ENCODE data around the gene BLM.
A peak's percentile ranks its signal among the peaks of the same experiment; 100 is the strongest.
"Not testable (repeated sequence)": the region's sequence is repeated elsewhere in the genome, so short reads cannot be mapped to it uniquely, and the experiment has no call there.

BLM gene

GRCh38 chr15:90820481-90820880 is 103.3 kb downstream of the BLM start:
- no peak for DNase-seq (ENCODE audit: low read depth)

DNA sequence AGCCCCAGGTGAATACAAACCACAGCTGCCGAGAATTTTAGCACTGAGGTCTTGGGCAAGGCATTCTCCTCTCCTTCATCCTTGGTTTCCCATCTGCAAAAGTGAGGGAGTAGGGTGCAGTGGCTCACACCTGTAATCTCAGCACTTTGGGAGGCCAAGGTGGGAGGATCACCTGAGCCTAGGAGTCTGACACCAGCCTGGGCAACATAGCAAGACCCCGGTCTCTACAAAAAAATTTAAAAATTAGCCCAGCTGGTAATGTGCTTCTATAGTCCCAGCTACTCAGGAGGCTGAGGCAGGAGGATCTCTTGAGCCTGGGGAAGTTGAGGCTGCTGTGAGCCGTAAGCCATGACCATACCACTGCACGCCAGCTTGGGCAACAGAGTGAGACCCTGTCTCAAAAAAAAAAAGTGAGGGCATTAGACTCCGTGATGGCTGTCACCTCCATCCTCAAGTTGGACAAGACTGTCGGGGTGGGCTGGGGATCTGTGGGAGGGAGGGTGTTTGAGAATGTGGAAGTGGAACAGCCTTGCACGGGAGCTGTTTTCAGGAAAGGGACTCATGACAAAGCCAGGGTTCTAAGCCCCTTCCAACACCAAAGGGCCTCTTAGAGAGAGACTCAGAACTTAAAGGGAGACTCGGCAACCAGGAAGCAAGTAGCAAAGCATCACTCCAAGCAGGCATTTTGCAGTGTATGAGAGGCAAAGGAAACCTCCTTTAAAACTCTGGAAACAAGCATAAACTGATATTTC is 105.2 kb downstream of the BLM start:
- no peak for DNase-seq (ENCODE audit: low read depth)

DNA sequence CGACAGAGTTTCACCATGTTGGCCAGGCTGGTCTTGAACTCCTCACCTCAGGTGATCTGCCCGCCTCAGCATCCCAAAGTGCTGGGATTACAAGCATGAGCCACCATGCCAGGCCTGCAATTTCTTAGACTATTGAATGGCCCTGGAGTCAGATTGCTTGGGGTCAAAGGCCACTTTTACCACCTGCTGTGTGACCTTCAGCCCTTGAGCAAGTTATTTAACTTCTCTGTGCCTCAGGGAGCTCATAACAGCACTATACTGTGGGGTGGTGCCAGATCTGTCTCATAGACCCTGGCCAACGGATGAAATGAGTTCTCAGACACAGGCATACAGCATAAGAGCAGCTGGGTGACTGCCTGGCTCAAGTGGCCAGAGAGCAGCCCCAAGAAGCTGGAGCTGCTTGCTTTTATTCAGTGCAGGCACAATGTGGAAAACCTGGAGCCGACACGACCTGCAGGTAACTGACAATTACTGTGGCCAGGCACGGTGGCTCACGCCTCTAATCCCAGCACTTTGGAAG is 106.4 kb downstream of the BLM start:
- no peak for DNase-seq (ENCODE audit: low read depth)

GRCh38 chr15:90825115-90825899 is 108.2 kb downstream of the BLM start:
- not testable (repeated sequence) for DNase-seq (ENCODE audit: low read depth)

GRCh38 chr15:90826206-90826885 is 109.2 kb downstream of the BLM start:
- not testable (repeated sequence) for DNase-seq (ENCODE audit: low read depth)

DNA sequence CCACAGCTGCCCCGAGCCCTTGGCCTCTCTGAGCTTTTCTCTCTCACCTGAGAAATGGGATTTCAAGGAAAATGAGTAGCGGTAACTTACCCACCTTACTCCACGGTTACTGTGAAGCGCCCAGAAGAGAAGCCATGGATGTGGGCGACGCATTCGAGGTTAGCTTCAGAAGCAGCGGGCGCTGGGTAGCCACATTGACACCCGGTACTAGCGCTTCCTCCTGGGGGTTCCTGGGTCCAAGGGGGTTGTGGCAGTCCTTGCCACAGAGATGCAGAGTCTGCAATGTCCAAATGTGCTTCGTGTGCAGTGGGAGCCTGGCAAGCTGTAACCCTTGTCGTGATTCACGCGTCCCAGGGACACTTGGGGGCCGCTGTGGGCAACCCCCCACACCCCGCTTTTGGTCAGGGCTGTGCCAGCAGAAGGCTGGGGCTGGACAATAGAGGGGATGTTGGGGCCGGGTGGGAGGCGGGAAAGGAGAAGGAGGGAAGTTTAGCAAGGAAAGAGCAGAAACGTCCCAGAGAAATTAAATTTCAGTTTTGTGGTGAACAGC is 109.8 kb downstream of the BLM start:
- DNase-seq (ENCODE audit: low read depth): no peak

- DNase-seq (ENCODE audit: low read depth): no peak
These were observed 111.0 kb downstream of the BLM start for GRCh38 chr15:90828111-90828510.

- no peak for DNase-seq (ENCODE audit: low read depth)
These were observed 112.0 kb downstream of the BLM start for GRCh38 chr15:90829126-90829525.

GRCh38 chr15:90829942-90830440 is 112.8 kb downstream of the BLM start:
- no peak for DNase-seq (ENCODE audit: low read depth)

DNA sequence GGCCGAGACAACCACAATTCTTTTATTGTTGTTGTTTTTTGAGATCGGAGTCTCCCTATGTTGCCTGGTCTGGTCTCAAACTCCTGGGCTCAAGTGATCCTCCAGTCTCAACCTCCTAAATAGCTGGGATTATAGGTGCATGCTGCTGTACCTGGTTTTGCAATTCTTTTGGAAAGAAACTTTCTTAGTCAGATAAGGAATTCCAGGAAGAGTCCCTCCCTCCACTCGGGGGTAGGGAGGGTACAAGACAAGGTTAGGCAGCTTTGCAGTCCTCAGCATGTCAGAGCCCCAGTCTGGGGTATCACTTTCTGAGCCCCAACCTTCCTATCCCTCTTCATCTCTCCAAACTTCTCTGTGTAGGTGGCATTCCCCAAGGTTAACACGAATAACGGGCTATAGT is 117.5 kb downstream of the BLM start:
- DNase-seq (ENCODE audit: low read depth): no peak

- DNase-seq (ENCODE audit: low read depth): no peak
These were observed 119.2 kb downstream of the BLM start for GRCh38 chr15:90836296-90836871.

DNA sequence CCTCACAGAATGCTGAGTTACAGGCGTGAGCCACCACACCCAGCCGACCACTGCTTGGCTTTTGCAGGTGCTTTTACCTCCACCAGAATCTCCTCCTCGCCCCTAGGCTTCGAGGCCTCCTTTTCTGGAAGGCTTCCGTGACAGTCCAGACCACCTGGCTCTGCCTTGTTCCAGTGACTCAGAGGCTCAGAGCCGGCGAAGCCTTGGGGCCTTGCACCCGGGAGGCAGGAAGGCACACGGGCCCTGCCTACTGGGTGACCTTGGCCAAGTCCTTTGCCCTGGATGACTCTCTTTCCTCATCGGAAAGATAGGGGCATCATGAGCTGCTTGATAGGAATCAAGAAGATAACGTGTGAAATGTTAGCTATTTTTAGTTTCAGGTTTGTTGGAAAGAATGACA is 119.9 kb downstream of the BLM start:
- no peak for DNase-seq (ENCODE audit: low read depth)

DNA sequence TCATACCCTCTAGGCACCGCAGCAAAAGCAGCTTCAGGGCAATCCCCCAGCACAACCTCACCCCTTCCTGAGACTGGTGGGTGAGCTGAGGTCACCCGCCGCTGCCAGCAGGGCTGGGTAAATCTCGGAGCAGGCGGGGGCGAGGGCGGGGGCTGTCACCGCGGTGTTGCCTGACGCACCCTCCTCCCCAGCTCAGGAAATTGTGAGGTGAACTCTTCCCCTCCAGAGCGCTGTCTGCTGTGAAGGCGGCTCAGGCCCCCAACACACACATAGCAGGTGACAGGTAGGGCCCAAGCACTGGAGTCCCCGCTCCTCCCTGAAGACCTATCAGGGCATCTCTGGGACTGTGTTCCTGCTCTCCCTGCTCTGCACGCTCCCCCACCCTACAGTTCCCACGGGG is 121.0 kb downstream of the BLM start:
- DNase-seq (ENCODE audit: low read depth): peak; percentile 51

DNA sequence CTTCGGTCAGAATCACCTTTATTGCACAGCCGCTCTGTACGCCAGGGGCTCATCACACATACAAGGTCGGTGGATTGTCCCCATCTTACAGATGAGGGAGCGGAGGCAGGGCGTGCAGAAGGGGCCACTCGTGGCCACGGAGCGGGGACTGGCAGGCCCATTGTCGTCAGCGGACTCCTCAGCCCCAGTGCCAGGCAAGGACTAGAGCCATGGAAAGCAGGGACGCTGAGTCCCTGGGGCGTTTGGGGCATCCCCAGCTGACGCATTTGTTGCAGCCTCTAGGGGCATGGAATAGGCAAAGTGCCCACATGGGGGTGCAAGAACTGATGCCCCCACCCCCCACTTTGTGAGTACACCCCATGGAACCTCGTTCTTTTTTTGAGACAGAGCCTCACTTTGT is 121.4 kb downstream of the BLM start:
- no peak for DNase-seq (ENCODE audit: low read depth)

DNA sequence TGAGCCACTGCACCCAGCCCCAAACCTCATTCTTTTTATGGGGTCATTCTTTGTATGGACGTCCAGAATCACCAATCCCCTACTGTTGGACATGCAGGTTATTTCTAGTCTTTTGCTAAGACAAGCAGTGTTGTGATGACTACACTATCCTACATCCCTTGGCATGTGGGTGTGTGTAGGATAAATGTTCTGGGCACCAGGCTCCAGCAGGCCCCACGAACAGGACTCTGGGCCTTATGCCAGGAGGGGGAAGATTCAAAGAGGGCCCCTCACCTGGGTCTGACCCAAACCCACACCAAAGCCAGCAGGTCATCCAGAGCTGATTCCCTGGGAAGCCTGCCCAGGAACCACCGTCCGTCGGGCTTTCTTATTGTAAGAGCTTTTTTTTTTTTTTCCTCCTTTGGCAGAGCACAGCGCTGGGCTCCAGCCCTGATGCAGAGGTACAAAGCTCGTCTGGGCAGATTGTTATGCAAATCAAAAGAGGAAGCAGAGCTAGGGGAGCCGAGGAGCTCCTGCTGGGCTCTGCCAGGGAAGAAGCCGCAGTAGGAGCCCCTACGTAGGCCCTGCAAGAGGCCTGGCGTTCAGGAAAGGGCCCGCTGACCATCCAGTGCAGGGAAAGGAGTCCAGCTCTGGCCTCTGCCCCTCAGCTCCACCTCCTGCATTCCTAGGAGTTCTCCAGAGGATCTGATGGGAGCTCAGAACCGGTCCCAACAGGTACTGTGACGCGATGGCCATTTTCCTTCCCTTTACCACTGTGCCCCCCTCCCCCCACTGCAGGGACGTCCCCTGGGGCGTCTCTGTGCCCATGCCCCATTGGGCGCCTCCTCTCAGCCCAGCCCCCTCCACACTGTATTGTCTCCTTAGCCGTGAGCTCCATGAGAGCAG is 122.3 kb downstream of the BLM start:
- no peak for DNase-seq (ENCODE audit: low read depth)

- no peak for DNase-seq (ENCODE audit: low read depth)
These were observed 123.2 kb downstream of the BLM start for GRCh38 chr15:90840157-90840855.

DNA sequence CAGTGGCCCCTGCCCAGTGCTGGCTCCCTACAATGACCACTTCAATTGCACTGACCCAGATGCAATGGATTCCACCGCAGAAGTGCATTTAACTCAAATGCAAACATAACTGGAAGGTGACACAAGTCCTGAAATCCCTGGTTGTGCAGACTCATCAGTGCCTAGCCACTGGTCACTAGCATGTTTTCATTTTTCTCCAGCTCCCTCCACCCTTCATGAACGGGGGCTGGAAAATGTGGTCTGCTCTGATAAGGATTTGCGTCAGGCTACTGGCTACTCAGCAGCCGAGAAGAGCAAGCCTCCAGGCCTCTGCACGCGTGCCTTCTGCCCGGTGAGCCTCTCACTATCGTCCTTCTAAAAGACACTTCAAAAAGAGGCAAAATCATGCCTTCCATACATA is 123.8 kb downstream of the BLM start:
- DNase-seq (ENCODE audit: low read depth): no peak

GRCh38 chr15:90844696-90845095 is 127.5 kb downstream of the BLM start:
- DNase-seq (ENCODE audit: low read depth): no peak

DNA sequence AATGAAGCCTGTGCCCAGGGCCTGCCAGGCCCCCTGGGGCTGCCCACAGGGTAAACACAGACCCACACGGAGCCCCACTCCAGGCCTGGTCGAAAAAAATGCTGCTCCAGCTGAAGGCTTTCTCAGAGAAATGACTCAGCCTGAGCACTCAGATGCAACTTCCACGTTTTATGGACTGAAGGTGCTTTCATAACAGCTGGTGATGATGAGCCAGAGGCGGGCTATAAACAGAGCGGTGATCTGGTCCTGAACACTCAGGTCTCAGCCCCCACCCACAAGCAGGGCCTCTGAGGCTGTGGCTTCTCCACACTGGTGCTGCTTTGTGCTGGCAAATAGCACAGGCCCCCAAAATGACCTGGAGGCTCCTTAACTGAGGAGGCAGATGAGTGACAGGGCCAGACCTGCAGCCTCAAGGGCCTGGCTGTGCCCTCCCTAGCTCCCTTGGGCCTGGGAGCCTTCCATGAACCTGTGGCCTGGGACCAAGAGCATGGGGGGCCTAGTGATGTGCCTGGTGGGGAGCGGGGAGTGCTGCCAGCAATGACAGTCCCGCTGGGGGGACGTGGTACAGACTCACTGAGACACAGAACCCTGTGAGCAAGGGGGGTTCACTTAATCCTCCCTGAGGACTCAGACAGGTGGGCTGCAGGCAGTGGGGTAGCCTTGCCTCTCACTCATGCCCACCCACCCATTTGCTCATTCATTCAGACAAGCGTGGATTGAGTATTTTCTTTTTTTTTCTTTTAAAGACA is 128.2 kb downstream of the BLM start:
- no peak for DNase-seq (ENCODE audit: low read depth)

All from T follicular helper cell (primary cell).